Trophoblast cell (in vitro differentiated cells and primary cell): Measurements from ENCODE around the gene NXPE3.

Source experiments
- DNase-seq, 2 donors: peaks; one replicate each; pipeline ENCODE4 v3.0.0-alpha.2; 2016
- H2AFZ ChIP-seq: 2 replicates; pipeline ENCODE4 v1.6.1; 2013; ENCODE audit warnings: low read length, moderate library complexity, mild to moderate bottlenecking; ENCODE audit not compliant: insufficient read depth, poor library complexity
- H2AK5ac ChIP-seq: 2 replicates; pipeline ENCODE4 v1.6.1; 2013; ENCODE audit warnings: mild to moderate bottlenecking, low read length
- H2BK120ac ChIP-seq: 2 replicates; pipeline ENCODE4 v1.6.1; 2013; ENCODE audit warnings: low read length, mild to moderate bottlenecking, moderate library complexity; ENCODE audit not compliant: insufficient read depth, poor library complexity
- H2BK12ac ChIP-seq: 2 replicates; pipeline ENCODE4 v1.6.1; 2013; ENCODE audit warnings: mild to moderate bottlenecking, low read length, moderate library complexity
- H2BK5ac ChIP-seq: 2 replicates; pipeline ENCODE4 v1.6.1; 2013; ENCODE audit warnings: low read length, low read depth, moderate library complexity, mild to moderate bottlenecking; ENCODE audit not compliant: poor library complexity
- H3K14ac ChIP-seq: 2 replicates; pipeline ENCODE4 v1.6.1; 2013; ENCODE audit warnings: mild to moderate bottlenecking, low read length
- H3K18ac ChIP-seq: 2 replicates; pipeline ENCODE4 v1.6.1; 2013; ENCODE audit warnings: mild to moderate bottlenecking, low read length
- H3K23ac ChIP-seq: 2 replicates; pipeline ENCODE4 v1.6.1; 2013; ENCODE audit warnings: low read length
- H3K27ac ChIP-seq: 2 replicates; pipeline ENCODE4 v1.5.1; 2013; ENCODE audit warnings: low read depth, mild to moderate bottlenecking, inconsistent platforms, low read length, moderate library complexity
- H3K27me3 ChIP-seq: 2 replicates; pipeline ENCODE4 v1.6.1; 2013; ENCODE audit warnings: inconsistent platforms, mild to moderate bottlenecking, low read length, moderate library complexity; ENCODE audit not compliant: insufficient read depth
- H3K36me3 ChIP-seq, 2 experiments: 1 replicate in 1 of 2; 2 replicates in 1 of 2; pipeline ENCODE4 v1.6.1; 2013; ENCODE audit warnings: low read length in 2 of 2, mild to moderate bottlenecking in 2 of 2, moderate library complexity in 1 of 2; ENCODE audit not compliant: insufficient read depth in 2 of 2, control insufficient read depth in 1 of 2
- H3K4ac ChIP-seq: 2 replicates; pipeline ENCODE4 v1.6.1; 2013; ENCODE audit warnings: low read depth, mild to moderate bottlenecking, low read length, moderate library complexity
- H3K4me1 ChIP-seq, 2 experiments: 1 replicate in 1 of 2; 2 replicates in 1 of 2; pipeline ENCODE4 v1.6.1; 2013; ENCODE audit warnings: low read length in 2 of 2, mild to moderate bottlenecking in 2 of 2, moderate library complexity in 1 of 2; ENCODE audit not compliant: insufficient read depth in 2 of 2, control insufficient read depth in 1 of 2
- H3K4me2 ChIP-seq: 2 replicates; pipeline ENCODE4 v1.6.1; 2013; ENCODE audit warnings: inconsistent platforms, mild to moderate bottlenecking, low read length, moderate library complexity
- H3K4me3 ChIP-seq: 2 replicates; pipeline ENCODE4 v1.5.1; 2013; ENCODE audit warnings: mild to moderate bottlenecking, low read depth, low read length, inconsistent platforms
- H3K79me1 ChIP-seq: one replicate; pipeline ENCODE4 v1.6.1; 2013; ENCODE audit warnings: low read length
- H3K79me2 ChIP-seq: 2 replicates; pipeline ENCODE4 v1.6.1; 2013; ENCODE audit warnings: low read length, mild to moderate bottlenecking; ENCODE audit not compliant: control insufficient read depth, insufficient read depth, poor library complexity
- H3K9ac ChIP-seq: 2 replicates; pipeline ENCODE4 v1.6.1; 2013; ENCODE audit warnings: mild to moderate bottlenecking, low read length
- H3K9me3 ChIP-seq: 2 replicates; pipeline ENCODE4 v1.6.1; 2013; ENCODE audit warnings: low read depth, mild to moderate bottlenecking, control low read depth, inconsistent platforms, low read length; ENCODE audit not compliant: insufficient read depth
- H4K12ac ChIP-seq: 2 replicates; pipeline ENCODE4 v1.6.1; 2013; ENCODE audit warnings: low read depth, mild to moderate bottlenecking, low read length, moderate library complexity
- H4K8ac ChIP-seq: 2 replicates; pipeline ENCODE4 v1.6.1; 2013; ENCODE audit warnings: low read depth, mild to moderate bottlenecking, low read length, moderate library complexity
- H4K91ac ChIP-seq: one replicate; pipeline ENCODE4 v1.6.1; 2013; ENCODE audit warnings: low read depth, mild to moderate bottlenecking, low read length, moderate library complexity
- WGBS: extraction: QIAGEN DNeasy Blood & Tissue Kit; methylation state at CpG from one replicate; pipeline ENCODE4 v1.1.7; 2013; ENCODE audit warnings: missing lambda C conversion rate; ENCODE audit not compliant: insufficient read length, insufficient coverage; ENCODE audit errors: extremely low coverage; 5-methylcytosine and 5-hydroxymethylcytosine counted together

The NXPE3 gene

GRCh38 chr3:101852983-101853840 is 74.2 kb downstream of the NXPE3 start:
- H3K14ac ChIP-seq, result no peak overlapping the region
- no peak overlapping the region for H3K4me2 ChIP-seq
- H3K9ac ChIP-seq, result no peak overlapping the region
- peaks cover 2% of the 10 kb centered on the region for H3K9me3 ChIP-seq
- H2BK12ac ChIP-seq, result no peak overlapping the region
- H4K8ac ChIP-seq, result no peak overlapping the region
- no peak overlapping the region for H3K18ac ChIP-seq
- no peak overlapping the region for H3K4ac ChIP-seq
- DNase-seq, result peak in 1 of 2 donors; percentile 29
- H3K27me3 ChIP-seq, result no peaks in the 10 kb centered on the region
- peaks cover 15% of the 10 kb centered on the region for H3K79me1 ChIP-seq
- H3K36me3 ChIP-seq, result peaks cover 20 to 32% of the 10 kb centered on the region in 2 experiments
- no peak overlapping the region for H4K12ac ChIP-seq
- peaks cover 10% of the 10 kb centered on the region for H3K79me2 ChIP-seq
- no peak overlapping the region for H2BK5ac ChIP-seq
- H4K91ac ChIP-seq, result no peak overlapping the region
- H3K27ac ChIP-seq, result no peak overlapping the region
- H3K4me1 ChIP-seq, result no peaks in the 10 kb centered on the region
- H2AK5ac ChIP-seq, result no peak overlapping the region
- H3K23ac ChIP-seq, result no peak overlapping the region
- no CpG with 5 or more reads among the region's 8 CpGs for WGBS
- H3K4me3 ChIP-seq, result no peak overlapping the region
- no peak overlapping the region for H2BK120ac ChIP-seq
- H2AFZ ChIP-seq, result no peak overlapping the region

- Histone ChIP-seq H3K4me3 (no peak overlapping the region), H2AFZ (no peak overlapping the region), H3K4ac (no peak overlapping the region), H3K4me2 (no peak overlapping the region), H3K18ac (no peak overlapping the region), H2BK5ac (no peak overlapping the region), H3K23ac (no peak overlapping the region), H3K9ac (no peak overlapping the region), H3K79me1 (peaks cover 11% of the 10 kb centered on the region), H3K4me1 (no peaks in the 10 kb centered on the region), H4K91ac (no peak overlapping the region), H3K14ac (no peak overlapping the region), H3K9me3 (peaks cover 2% of the 10 kb centered on the region), H3K27ac (no peak overlapping the region), H4K12ac (no peak overlapping the region), H3K27me3 (no peaks in the 10 kb centered on the region), H4K8ac (no peak overlapping the region), H3K36me3 (peaks cover 20 to 34% of the 10 kb centered on the region in 2 experiments), H2AK5ac (no peak overlapping the region), H2BK12ac (no peak overlapping the region), H3K79me2 (peaks cover 10% of the 10 kb centered on the region), H2BK120ac (no peak overlapping the region)
- DNase-seq, result peak in 1 of 2 donors; percentile 41
- no CpG with 5 or more reads among the region's 3 CpGs for WGBS
Observed at GRCh38 chr3:101853982-101854381, 75.0 kb downstream of the NXPE3 start.

- Histone ChIP-seq H3K9ac (no peak overlapping the region), H3K79me2 (peaks cover 5% of the 10 kb centered on the region), H3K23ac (no peak overlapping the region), H3K36me3 (peaks cover 20 to 36% of the 10 kb centered on the region in 2 experiments), H2BK120ac (no peak overlapping the region), H2BK12ac (no peak overlapping the region), H3K79me1 (peaks cover 6% of the 10 kb centered on the region), H2AK5ac (no peak overlapping the region), H4K8ac (no peak overlapping the region), H3K4me1 (no peaks in the 10 kb centered on the region), H3K4ac (no peak overlapping the region), H4K12ac (no peak overlapping the region), H3K4me3 (no peak overlapping the region), H3K18ac (no peak overlapping the region), H2AFZ (no peak overlapping the region), H3K27ac (no peak overlapping the region), H4K91ac (no peak overlapping the region), H3K4me2 (no peak overlapping the region), H2BK5ac (no peak overlapping the region), H3K9me3 (peaks cover 2% of the 10 kb centered on the region), H3K14ac (no peak overlapping the region), H3K27me3 (no peaks in the 10 kb centered on the region)
- no CpG with 5 or more reads among the region's 2 CpGs for WGBS
- DNase-seq, result no peak
Observed at GRCh38 chr3:101854608-101855304, 75.7 kb downstream of the NXPE3 start.

- H2BK120ac ChIP-seq, result no peak overlapping the region
- H3K79me1 ChIP-seq, result no peaks in the 10 kb centered on the region
- H3K9me3 ChIP-seq, result peaks cover 2% of the 10 kb centered on the region
- no peak overlapping the region for H3K9ac ChIP-seq
- H3K27ac ChIP-seq, result no peak overlapping the region
- no peak overlapping the region for H3K4ac ChIP-seq
- H3K36me3 ChIP-seq, result peaks cover 23 to 43% of the 10 kb centered on the region in 2 experiments
- H3K18ac ChIP-seq, result no peak overlapping the region
- no peak overlapping the region for H3K14ac ChIP-seq
- H4K91ac ChIP-seq, result no peak overlapping the region
- H2AFZ ChIP-seq, result no peak overlapping the region
- H2AK5ac ChIP-seq, result no peak overlapping the region
- no peak overlapping the region for H3K23ac ChIP-seq
- H2BK12ac ChIP-seq, result no peak overlapping the region
- no peak overlapping the region for H4K12ac ChIP-seq
- DNase-seq, result no peak
- H3K4me3 ChIP-seq, result no peak overlapping the region
- no peak overlapping the region for H4K8ac ChIP-seq
- H2BK5ac ChIP-seq, result no peak overlapping the region
- no peaks in the 10 kb centered on the region for H3K27me3 ChIP-seq
- H3K4me2 ChIP-seq, result no peak overlapping the region
- H3K79me2 ChIP-seq, result no peaks in the 10 kb centered on the region
- no CpG with 5 or more reads among the region's 8 CpGs for WGBS
- H3K4me1 ChIP-seq, result no peaks in the 10 kb centered on the region
Observed at GRCh38 chr3:101857301-101857741, 78.3 kb downstream of the NXPE3 start.
